Mesendoderm (in vitro differentiated cells): ENCODE data around the gene ANG.

Source experiments
- DNase-seq: peaks from one replicate; pipeline ENCODE4 v3.0.0; 2013
- H2AK5ac ChIP-seq: 2 replicates; pipeline ENCODE4 v1.6.1; 2013; ENCODE audit warnings: low read length, inconsistent platforms
- H2BK120ac ChIP-seq: 2 replicates; pipeline ENCODE4 v1.6.1; 2013; ENCODE audit warnings: low read depth, mild to moderate bottlenecking, low read length, moderate library complexity, mixed read lengths
- H2BK15ac ChIP-seq: replicated peaks from 2 replicates; pipeline ENCODE4 v1.6.1; 2013; ENCODE audit warnings: low read depth, mild to moderate bottlenecking, moderate library complexity
- H2BK5ac ChIP-seq: 2 replicates; pipeline ENCODE4 v1.6.1; 2013; ENCODE audit warnings: low read length, inconsistent platforms
- H3K18ac ChIP-seq: 2 replicates; pipeline ENCODE4 v1.6.1; 2013; ENCODE audit warnings: mild to moderate bottlenecking, low read length, mixed read lengths
- H3K23ac ChIP-seq: one replicate; pipeline ENCODE4 v1.6.1; 2013; ENCODE audit warnings: low read length
- H3K27ac ChIP-seq: 2 replicates; pipeline ENCODE4 v1.5.1; 2013; ENCODE audit warnings: low read depth, mild to moderate bottlenecking, inconsistent platforms, low read length, moderate library complexity
- H3K27me3 ChIP-seq: 2 replicates; pipeline ENCODE4 v1.6.1; 2013; ENCODE audit warnings: low read length, control low read depth, mild to moderate bottlenecking, inconsistent platforms; ENCODE audit not compliant: insufficient read depth, poor library complexity
- H3K36me3 ChIP-seq: 2 replicates; pipeline ENCODE4 v1.6.1; 2013; ENCODE audit warnings: low read length, inconsistent platforms; ENCODE audit not compliant: control insufficient read depth, insufficient read depth
- H3K4ac ChIP-seq: one replicate; pipeline ENCODE4 v1.6.1; 2013; ENCODE audit warnings: low read depth, mild to moderate bottlenecking, low read length, moderate library complexity
- H3K4me1 ChIP-seq: 2 replicates; pipeline ENCODE4 v1.6.1; 2013; ENCODE audit warnings: low read depth, low read length, inconsistent platforms; ENCODE audit not compliant: control insufficient read depth
- H3K4me2 ChIP-seq: 2 replicates; pipeline ENCODE4 v1.6.1; 2013; ENCODE audit warnings: low read length
- H3K4me3 ChIP-seq: 2 replicates; pipeline ENCODE4 v1.5.1; 2013; ENCODE audit warnings: mild to moderate bottlenecking, low read length
- H3K56ac ChIP-seq: one replicate; pipeline ENCODE4 v1.6.1; 2013; ENCODE audit warnings: low read length
- H3K79me1 ChIP-seq: 2 replicates; pipeline ENCODE4 v1.6.1; 2013; ENCODE audit warnings: low read length, inconsistent platforms
- H3K79me2 ChIP-seq: 2 replicates; pipeline ENCODE4 v1.6.1; 2013; ENCODE audit warnings: mild to moderate bottlenecking, low read length; ENCODE audit not compliant: control insufficient read depth, insufficient read depth
- H3K9ac ChIP-seq: 2 replicates; pipeline ENCODE4 v1.6.1; 2013; ENCODE audit warnings: low read length, inconsistent platforms
- H4K5ac ChIP-seq: one replicate; pipeline ENCODE4 v1.6.1; 2013; ENCODE audit warnings: low read length
- H4K8ac ChIP-seq: one replicate; pipeline ENCODE4 v1.6.1; 2013; ENCODE audit warnings: low read depth, mild to moderate bottlenecking, control low read depth, low read length, moderate library complexity
- WGBS: extraction: QIAGEN DNeasy Blood & Tissue Kit; methylation state at CpG from one replicate; pipeline ENCODE4 v1.1.7; 2013; ENCODE audit warnings: low lambda C conversion rate, missing lambda C conversion rate; ENCODE audit not compliant: insufficient coverage; ENCODE audit errors: extremely low coverage; 5-methylcytosine and 5-hydroxymethylcytosine counted together

Gene ANG

GRCh38 chr14:20686386-20687143 is 2.0 kb upstream of the ANG start:
- H3K4ac ChIP-seq, result no peak overlapping the region
- H3K79me2 ChIP-seq, result peaks cover 2% of the 10 kb centered on the region
- H3K36me3 ChIP-seq, result no peaks in the 10 kb centered on the region
- no peak overlapping the region for H2BK5ac ChIP-seq
- no peak overlapping the region for H3K23ac ChIP-seq
- no peak overlapping the region for H2BK15ac ChIP-seq
- H3K4me3 ChIP-seq, result no peak overlapping the region
- H2BK120ac ChIP-seq, result no peak overlapping the region
- H2AK5ac ChIP-seq, result no peak overlapping the region
- no peak overlapping the region for H3K56ac ChIP-seq
- H4K5ac ChIP-seq, result no peak overlapping the region
- H3K4me1 ChIP-seq, result no peaks in the 10 kb centered on the region
- H3K27ac ChIP-seq, result no peak overlapping the region
- H3K79me1 ChIP-seq, result peaks cover 3% of the 10 kb centered on the region
- no CpG with 5 or more reads among the region's 7 CpGs for WGBS
- H3K9ac ChIP-seq, result no peak overlapping the region
- no peaks in the 10 kb centered on the region for H3K27me3 ChIP-seq
- H4K8ac ChIP-seq, result no peak overlapping the region
- no peak for DNase-seq
- no peak overlapping the region for H3K4me2 ChIP-seq
- no peak overlapping the region for H3K18ac ChIP-seq

DNA sequence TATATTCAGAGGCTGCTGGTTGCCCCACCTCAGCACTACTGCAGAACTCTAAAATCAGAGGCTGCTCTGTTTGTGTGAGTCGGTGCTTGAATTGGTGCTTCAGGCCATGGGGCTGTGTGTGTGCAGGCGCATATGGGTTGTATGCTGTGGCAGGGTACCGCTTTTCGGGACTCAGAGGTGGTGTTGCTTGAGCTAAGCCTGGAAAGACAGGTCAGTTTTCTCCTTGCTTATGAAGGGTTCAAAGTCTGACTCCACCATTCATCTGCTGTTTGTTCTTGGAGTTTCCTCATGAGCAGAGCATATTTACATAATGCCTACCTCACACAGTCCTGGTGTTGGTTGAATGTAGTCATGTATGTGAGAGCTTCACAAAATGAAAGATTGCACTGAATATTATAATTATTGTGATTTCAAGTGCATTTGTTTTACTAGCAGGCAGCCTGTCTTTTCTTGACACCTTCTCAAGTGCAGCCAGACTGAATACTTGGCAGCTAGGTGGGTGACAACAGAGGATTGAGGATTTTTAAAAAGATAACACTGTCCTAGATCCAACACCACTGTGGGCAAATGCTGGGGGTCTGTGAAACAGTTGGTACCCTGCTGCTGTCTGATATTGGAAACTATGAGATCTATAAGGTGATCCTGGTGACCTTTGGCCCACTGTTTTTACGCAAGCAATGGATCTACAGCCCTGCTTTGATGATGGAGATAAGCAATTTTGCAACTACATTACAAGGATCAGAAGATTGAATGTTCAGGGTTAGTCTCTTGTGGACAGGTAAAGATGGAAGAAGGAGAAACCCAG is 1.0 kb upstream of the ANG start:
- Histone ChIP-seq H2AK5ac (no peak overlapping the region), H3K23ac (no peak overlapping the region), H2BK15ac (no peak overlapping the region), H3K4me3 (no peak overlapping the region), H3K9ac (peak overlapping the region; percentile 29), H3K27ac (no peak overlapping the region), H3K79me2 (peaks cover 2% of the 10 kb centered on the region), H4K5ac (no peak overlapping the region), H3K27me3 (no peaks in the 10 kb centered on the region), H3K18ac (no peak overlapping the region), H3K4ac (no peak overlapping the region), H3K36me3 (no peaks in the 10 kb centered on the region), H2BK5ac (no peak overlapping the region), H4K8ac (no peak overlapping the region), H3K56ac (peak overlapping the region; percentile 56), H3K4me1 (no peaks in the 10 kb centered on the region), H2BK120ac (no peak overlapping the region), H3K79me1 (peaks cover 3% of the 10 kb centered on the region), H3K4me2 (no peak overlapping the region)
- DNase-seq, result no peak
- no CpG with 5 or more reads among the region's 5 CpGs for WGBS

DNA sequence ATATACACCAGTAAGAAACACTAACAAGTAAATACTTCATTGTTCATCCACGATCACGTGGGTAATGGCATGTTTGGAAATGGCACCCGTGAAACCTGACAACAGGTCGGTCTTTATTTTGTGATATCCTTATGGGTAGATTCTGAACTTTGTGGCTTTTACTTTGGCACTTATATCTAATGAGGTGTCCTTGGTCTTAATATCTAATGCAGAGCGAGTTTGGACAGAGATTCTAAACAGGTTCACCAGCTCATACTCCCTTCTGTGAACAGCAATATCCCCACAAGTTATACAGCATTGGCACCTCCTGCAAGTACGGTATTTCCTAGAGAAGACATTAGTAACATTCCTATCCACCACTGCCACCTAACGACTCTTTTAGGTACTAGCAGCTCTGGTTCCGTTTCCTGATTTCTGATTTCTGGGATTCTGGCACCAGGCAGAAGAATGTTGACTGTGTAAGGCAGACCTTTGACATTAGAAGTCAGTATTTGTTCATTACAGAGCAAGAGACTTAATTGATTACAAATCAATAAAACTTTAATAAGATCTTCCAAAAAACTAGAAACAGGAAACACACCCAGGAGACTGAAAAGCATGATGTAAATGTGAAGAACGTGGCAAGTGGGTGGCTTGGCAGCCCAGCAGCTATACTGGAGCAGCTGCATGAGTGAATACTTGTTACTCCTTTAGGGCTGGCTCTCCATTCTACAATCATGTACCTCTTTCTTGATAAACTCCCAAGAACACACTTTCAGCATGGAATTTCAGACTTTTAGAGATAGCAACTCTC is 2.5 kb downstream of the ANG start:
- WGBS, result no CpG with 5 or more reads among the region's 9 CpGs
- Histone ChIP-seq H3K36me3 (no peaks in the 10 kb centered on the region), H2BK120ac (no peak overlapping the region), H2BK15ac (no peak overlapping the region), H4K5ac (no peak overlapping the region), H3K4ac (no peak overlapping the region), H3K56ac (no peak overlapping the region), H3K4me1 (no peaks in the 10 kb centered on the region), H3K79me2 (peaks cover 2% of the 10 kb centered on the region), H3K9ac (no peak overlapping the region), H3K79me1 (peaks cover 3% of the 10 kb centered on the region), H2AK5ac (no peak overlapping the region), H3K18ac (no peak overlapping the region), H3K23ac (no peak overlapping the region), H3K4me2 (no peak overlapping the region), H2BK5ac (no peak overlapping the region), H3K4me3 (no peak overlapping the region), H3K27me3 (no peaks in the 10 kb centered on the region), H3K27ac (no peak overlapping the region), H4K8ac (no peak overlapping the region)
- peak; percentile 76 for DNase-seq

DNA sequence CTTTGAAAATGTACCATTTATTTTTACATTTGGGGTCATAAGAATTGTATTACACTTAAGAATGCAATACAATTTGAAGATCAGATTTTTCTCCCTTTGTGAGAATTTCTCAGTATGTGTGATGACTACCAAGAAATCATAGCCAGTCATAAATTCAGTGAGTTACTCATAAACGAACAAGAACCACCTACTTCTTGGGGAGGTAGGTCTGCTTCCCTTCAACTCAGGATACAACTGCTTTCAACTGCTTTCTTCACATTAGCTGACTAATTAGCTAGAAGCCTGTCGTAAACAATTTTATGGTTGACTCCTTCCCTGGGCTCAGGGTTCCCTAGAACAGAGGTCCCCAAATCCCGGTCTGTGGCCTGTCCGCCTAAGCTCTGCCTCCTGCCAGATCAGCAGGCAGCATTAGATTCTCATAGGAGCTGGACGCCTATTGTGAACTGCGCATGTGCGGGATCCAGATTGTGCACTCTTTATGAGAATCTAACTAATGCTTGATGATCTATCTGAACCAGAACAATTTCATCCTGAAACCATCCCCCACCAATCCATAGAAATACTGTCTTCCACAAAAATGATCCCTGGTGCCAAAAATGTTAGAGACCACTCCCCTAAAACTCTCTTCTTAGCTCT is 3.7 kb downstream of the ANG start:
- no peak overlapping the region for H3K27ac ChIP-seq
- no peak overlapping the region for H3K23ac ChIP-seq
- no peaks in the 10 kb centered on the region for H3K4me1 ChIP-seq
- no peak overlapping the region for H4K8ac ChIP-seq
- H3K79me1 ChIP-seq, result peaks cover 3% of the 10 kb centered on the region
- no peak overlapping the region for H3K4me2 ChIP-seq
- H2BK15ac ChIP-seq, result no peak overlapping the region
- H4K5ac ChIP-seq, result no peak overlapping the region
- peaks cover under 1% of the 10 kb centered on the region for H3K79me2 ChIP-seq
- no peak overlapping the region for H2BK120ac ChIP-seq
- no peak overlapping the region for H2BK5ac ChIP-seq
- no CpG with 5 or more reads among the region's 7 CpGs for WGBS
- H3K56ac ChIP-seq, result no peak overlapping the region
- no peak overlapping the region for H3K9ac ChIP-seq
- no peak for DNase-seq
- H3K27me3 ChIP-seq, result no peaks in the 10 kb centered on the region
- no peak overlapping the region for H2AK5ac ChIP-seq
- H3K4me3 ChIP-seq, result no peak overlapping the region
- no peaks in the 10 kb centered on the region for H3K36me3 ChIP-seq
- no peak overlapping the region for H3K18ac ChIP-seq
- H3K4ac ChIP-seq, result no peak overlapping the region

GRCh38 chr14:20696764-20697163 is 8.2 kb downstream of the ANG start:
- Histone ChIP-seq H3K79me2 (no peaks in the 10 kb centered on the region), H3K27ac (no peak overlapping the region), H2BK15ac (no peak overlapping the region), H4K5ac (no peak overlapping the region), H3K36me3 (no peaks in the 10 kb centered on the region), H3K4ac (no peak overlapping the region), H3K4me3 (no peak overlapping the region), H2AK5ac (no peak overlapping the region), H3K9ac (no peak overlapping the region), H3K56ac (no peak overlapping the region), H3K4me2 (no peak overlapping the region), H4K8ac (no peak overlapping the region), H3K79me1 (no peaks in the 10 kb centered on the region), H3K27me3 (no peaks in the 10 kb centered on the region), H3K4me1 (no peaks in the 10 kb centered on the region), H3K18ac (no peak overlapping the region), H2BK120ac (no peak overlapping the region), H3K23ac (no peak overlapping the region), H2BK5ac (no peak overlapping the region)
- WGBS, result no CpG with 5 or more reads among the region's 5 CpGs
- no peak for DNase-seq
